ENCODE data around the gene AMH. TPM values are rescaled to one million over a fixed set of nuclear protein-coding genes. Genes with fewer than 3 reads are reported as not detected.

AMH gene
- total RNA-seq, 1 experiment from 2014 or later = 42.8 TPM

- TF ChIP-seq ZBTB33 (IDR thresholded peaks at IDR 0.05; ENCODE audit: extremely low read depth, insufficient replicate concordance, low read length) (no peak), EZH2 (IDR thresholded peaks at IDR 0.05) (no peak), SIN3A (IDR thresholded peaks at IDR 0.05; ENCODE audit: low read depth) (no peak), ZNF274 (IDR thresholded peaks at IDR 0.05; ENCODE audit: low read depth, low read length) (no peak)
Measured at GRCh38 chr19:2249880-2250765, 1.0 kb downstream of the AMH start (continued).

DNA sequence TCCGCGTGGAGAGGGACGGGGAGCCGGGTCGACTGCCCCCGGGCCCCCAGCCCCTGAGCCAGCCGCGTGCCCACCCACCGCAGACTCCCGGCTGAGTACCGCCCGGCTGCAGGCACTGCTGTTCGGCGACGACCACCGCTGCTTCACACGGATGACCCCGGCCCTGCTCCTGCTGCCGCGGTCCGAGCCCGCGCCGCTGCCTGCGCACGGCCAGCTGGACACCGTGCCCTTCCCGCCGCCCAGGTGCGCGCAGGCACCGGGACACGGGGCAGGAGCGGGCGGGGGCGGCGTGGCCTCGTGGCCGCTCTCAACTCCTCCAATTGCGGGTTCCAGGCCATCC lies 1.6 kb downstream of the AMH start:
- Histone ChIP-seq H3K9me2 (ENCODE audit: insufficient read depth) (no peaks in the 10 kb centered on the region), H3K9ac (ENCODE audit: low read length) (no peak overlapping the region), H3K27me3 (ENCODE audit: insufficient read depth, low read length) (no peaks in the 10 kb centered on the region), H3K4me1 (ENCODE audit: control insufficient read depth in 1 of 2, insufficient read depth in 2 of 2, low read length in 2 of 2) (0 out of 4 replicates have a peak, but pooled peaks cover 0 to 4% of the 10 kb centered on the region in 2 experiments), H3K27ac (ENCODE audit: low read depth, low read length) (no peak overlapping the region), H3K4me3 (replicated peaks in 1 of 2; ENCODE audit: low read depth in 1 of 2, low read length in 2 of 2) (no peak overlapping the region), H3K36me3 (ENCODE audit: control insufficient read depth in 1 of 2, insufficient read depth in 2 of 2, low read length in 2 of 2) (peaks cover 14 to 20% of the 10 kb centered on the region in 2 experiments; a peak in 3 of 4 replicates), H3K79me2 (ENCODE audit: insufficient read depth, low read length) (peaks cover 7% of the 10 kb centered on the region; the same call in 1 of the 2 replicates), H2AFZ (ENCODE audit: low read depth, low read length, poor library complexity, severe bottlenecking) (no peak overlapping the region), H4K20me1 (ENCODE audit: insufficient read depth) (no peaks in the 10 kb centered on the region), H3K4me2 (ENCODE audit: low read length) (no peak overlapping the region), H3K9me3 (ENCODE audit: control insufficient read depth in 1 of 2, insufficient read depth in 1 of 2, low read depth in 1 of 2, low read length in 2 of 2) (no peaks in the 10 kb centered on the region)
- ChIA-PET POLR2A (no interaction called here), RAD21 (ENCODE audit: low non-redundant PET in 1 of 2, low total read pairs in 2 of 2, uncharacterized antibody in 2 of 2, unreplicated experiment in 2 of 2) (no interaction called here), CTCF (interaction anchor here (1.2 kb wide), 1 partner anchor 11 kb away, joined by 3 read pairs; no protein-coding TSS in a partner anchor)
- BruUV-seq (replicated peaks) = no TSS peak
- intact Hi-C loops (cut with micrococcal nuclease) = no loop called here
- no peak for DNase-seq (ENCODE audit: low read depth, low spot score)
- TF ChIP-seq EZH2phosphoT487 (IDR thresholded peaks at IDR 0.05; ENCODE audit: borderline replicate concordance) = no peak
- no peak for TF ChIP-seq RAD21 (IDR thresholded peaks at IDR 0.05; ENCODE audit: low read depth)
- no peak for TF ChIP-seq JUND (IDR thresholded peaks at IDR 0.05)
- TF ChIP-seq SIN3A (IDR thresholded peaks at IDR 0.05; ENCODE audit: low read depth) = no peak
- TF ChIP-seq, protein P1, sequence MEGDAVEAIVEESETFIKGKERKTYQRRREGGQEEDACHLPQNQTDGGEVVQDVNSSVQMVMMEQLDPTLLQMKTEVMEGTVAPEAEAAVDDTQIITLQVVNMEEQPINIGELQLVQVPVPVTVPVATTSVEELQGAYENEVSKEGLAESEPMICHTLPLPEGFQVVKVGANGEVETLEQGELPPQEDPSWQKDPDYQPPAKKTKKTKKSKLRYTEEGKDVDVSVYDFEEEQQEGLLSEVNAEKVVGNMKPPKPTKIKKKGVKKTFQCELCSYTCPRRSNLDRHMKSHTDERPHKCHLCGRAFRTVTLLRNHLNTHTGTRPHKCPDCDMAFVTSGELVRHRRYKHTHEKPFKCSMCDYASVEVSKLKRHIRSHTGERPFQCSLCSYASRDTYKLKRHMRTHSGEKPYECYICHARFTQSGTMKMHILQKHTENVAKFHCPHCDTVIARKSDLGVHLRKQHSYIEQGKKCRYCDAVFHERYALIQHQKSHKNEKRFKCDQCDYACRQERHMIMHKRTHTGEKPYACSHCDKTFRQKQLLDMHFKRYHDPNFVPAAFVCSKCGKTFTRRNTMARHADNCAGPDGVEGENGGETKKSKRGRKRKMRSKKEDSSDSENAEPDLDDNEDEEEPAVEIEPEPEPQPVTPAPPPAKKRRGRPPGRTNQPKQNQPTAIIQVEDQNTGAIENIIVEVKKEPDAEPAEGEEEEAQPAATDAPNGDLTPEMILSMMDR (IDR thresholded peaks at IDR 0.05 in 2 of 3, conservative IDR thresholded peaks at IDR 0.05 in 1 of 3; ENCODE audit: borderline replicate concordance in 1 of 3, insufficient read depth in 1 of 3, low read depth in 2 of 3, low read length in 2 of 3) = no peak
- TF ChIP-seq SRF (IDR thresholded peaks at IDR 0.05; ENCODE audit: low read depth) = no peak
- TF ChIP-seq ZNF274 (IDR thresholded peaks at IDR 0.05; ENCODE audit: low read depth, low read length) = no peak
- no peak for TF ChIP-seq EGR1 (IDR thresholded peaks at IDR 0.05; ENCODE audit: low read depth)
- no peak for TF ChIP-seq TCF7L2 (IDR thresholded peaks at IDR 0.05; ENCODE audit: borderline replicate concordance, extremely low read depth, insufficient read depth, insufficient read length)
- TF ChIP-seq ZFX (IDR thresholded peaks at IDR 0.05) = no peak
- TF ChIP-seq, protein P2, sequence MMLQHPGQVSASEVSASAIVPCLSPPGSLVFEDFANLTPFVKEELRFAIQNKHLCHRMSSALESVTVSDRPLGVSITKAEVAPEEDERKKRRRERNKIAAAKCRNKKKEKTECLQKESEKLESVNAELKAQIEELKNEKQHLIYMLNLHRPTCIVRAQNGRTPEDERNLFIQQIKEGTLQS (IDR thresholded peaks at IDR 0.05) = no peak
- no peak for TF ChIP-seq ZBTB33 (IDR thresholded peaks at IDR 0.05; ENCODE audit: extremely low read depth, insufficient replicate concordance, low read length)
- TF ChIP-seq MAX (IDR thresholded peaks at IDR 0.05) = no peak
- 0 out of 2 replicates have a peak, but pooled peaks have one; percentile 0 for ATAC-seq

Data from HCT116 (cell line).